ENCODE results near the gene PCSK6. TPM values are rescaled to one million over a fixed set of nuclear protein-coding genes. Genes with fewer than 3 reads are reported as not detected.

PCSK6 gene
- total RNA-seq, 4 donors from 2014 or later = 12.9 to 31.5 (median 23.7) TPM

- H3K4me1 ChIP-seq = peaks cover 2% of the 10 kb centered on the region
- no peak for DNase-seq (ENCODE audit: low spot score in 2 of 2)
- peaks cover 10% of the 10 kb centered on the region for H3K27me3 ChIP-seq
- no peak overlapping the region for H3K4me3 ChIP-seq
- H3K36me3 ChIP-seq = no peaks in the 10 kb centered on the region
- H3K27ac ChIP-seq = no peak overlapping the region
- WGBS = 67% methylated on average over 7 of the region's 7 CpGs
- no peaks in the 10 kb centered on the region for H3K9me3 ChIP-seq
- TF ChIP-seq EP300 (IDR thresholded peaks at IDR 0.05) (no peak), POLR2A (IDR thresholded peaks at IDR 0.05) (no peak), CTCF (IDR thresholded peaks at IDR 0.05) (no peak), POLR2AphosphoS5 (IDR thresholded peaks at IDR 0.05) (no peak)
Measured at GRCh38 chr15:101318839-101319238, 170.7 kb downstream of the PCSK6 start.

- H3K4me3 ChIP-seq = no peak overlapping the region
- peaks cover 2% of the 10 kb centered on the region for H3K4me1 ChIP-seq
- H3K27me3 ChIP-seq = peaks cover 10% of the 10 kb centered on the region
- H3K9me3 ChIP-seq = no peaks in the 10 kb centered on the region
- DNase-seq (ENCODE audit: low spot score in 2 of 2) = no peak
- WGBS = 72% methylated on average over 12 of the region's 20 CpGs
- H3K27ac ChIP-seq = no peak overlapping the region
- no peak for TF ChIP-seq CTCF (IDR thresholded peaks at IDR 0.05)
- no peak for TF ChIP-seq POLR2AphosphoS5 (IDR thresholded peaks at IDR 0.05)
- no peak for TF ChIP-seq POLR2A (IDR thresholded peaks at IDR 0.05)
- TF ChIP-seq EP300 (IDR thresholded peaks at IDR 0.05) = no peak
- H3K36me3 ChIP-seq = no peaks in the 10 kb centered on the region
Measured at GRCh38 chr15:101318147-101318819, 171.2 kb downstream of the PCSK6 start.

GRCh38 chr15:101317336-101317872 is 172.1 kb downstream of the PCSK6 start:
- WGBS = 85% methylated on average over 6 of the region's 6 CpGs
- Histone ChIP-seq H3K9me3 (no peaks in the 10 kb centered on the region), H3K27ac (no peak overlapping the region), H3K36me3 (no peaks in the 10 kb centered on the region), H3K4me1 (peaks cover 2% of the 10 kb centered on the region), H3K4me3 (no peak overlapping the region), H3K27me3 (peaks cover 10% of the 10 kb centered on the region)
- DNase-seq (ENCODE audit: low spot score in 2 of 2) = no peak
- TF ChIP-seq POLR2AphosphoS5 (IDR thresholded peaks at IDR 0.05) = no peak
- TF ChIP-seq EP300 (IDR thresholded peaks at IDR 0.05) = no peak
- TF ChIP-seq CTCF (IDR thresholded peaks at IDR 0.05) = no peak
- no peak for TF ChIP-seq POLR2A (IDR thresholded peaks at IDR 0.05)

- DNase-seq (ENCODE audit: low spot score in 2 of 2) = no peak
- Histone ChIP-seq H3K4me3 (no peak overlapping the region), H3K4me1 (peaks cover 2% of the 10 kb centered on the region), H3K36me3 (no peaks in the 10 kb centered on the region), H3K27me3 (peaks cover 10% of the 10 kb centered on the region), H3K9me3 (no peaks in the 10 kb centered on the region), H3K27ac (no peak overlapping the region)
- WGBS = 75% methylated on average over 5 of the region's 5 CpGs
- TF ChIP-seq CTCF (IDR thresholded peaks at IDR 0.05) (no peak), POLR2A (IDR thresholded peaks at IDR 0.05) (no peak), EP300 (IDR thresholded peaks at IDR 0.05) (no peak), POLR2AphosphoS5 (IDR thresholded peaks at IDR 0.05) (no peak)
Measured at GRCh38 chr15:101316529-101316928, 173.0 kb downstream of the PCSK6 start.

- Histone ChIP-seq H3K9me3 (no peaks in the 10 kb centered on the region), H3K27ac (no peak overlapping the region), H3K27me3 (peaks cover 6% of the 10 kb centered on the region), H3K36me3 (no peaks in the 10 kb centered on the region), H3K4me1 (peaks cover 2% of the 10 kb centered on the region), H3K4me3 (no peak overlapping the region)
- WGBS = 49% methylated on average over 5 of the region's 10 CpGs
- DNase-seq (ENCODE audit: low spot score in 2 of 2) = peak in 1 of 2 donors; percentile 69
- TF ChIP-seq POLR2A (IDR thresholded peaks at IDR 0.05) (no peak), POLR2AphosphoS5 (IDR thresholded peaks at IDR 0.05) (no peak), EP300 (IDR thresholded peaks at IDR 0.05) (no peak), CTCF (IDR thresholded peaks at IDR 0.05) (no peak)
Measured at GRCh38 chr15:101315736-101316135, 173.8 kb downstream of the PCSK6 start.
